Heart right ventricle (tissue), 16 donors: ENCODE data around the gene SCUBE1. TPM values are rescaled to one million over a fixed set of nuclear protein-coding genes. Genes with fewer than 3 reads are reported as not detected.

Source experiments
- ATAC-seq, 8 donors: fragments of 200-7000 bp; cut with Tn5 transposase; one replicate each; pipeline ENCODE4 v1.9.1; 2020; ENCODE audit warnings: mild to moderate bottlenecking in 8 of 8, moderate library complexity in 8 of 8, moderate number of reproducible peaks in 1 of 8
- DNase-seq, 2 donors: peaks; one replicate each; pipeline ENCODE4 v3.0.0-alpha.2; 2020
- H3K27ac ChIP-seq, 10 donors: fragments of 200-600 bp; sonication (generic) in 2 of 10; one replicate each; pipeline versions ENCODE4 v1.5.0 to v1.8.0; 2020 to 2022; ENCODE audit warnings: mild to moderate bottlenecking in 3 of 10
- H3K27me3 ChIP-seq, 7 donors: fragments of 200-600 bp; one replicate each; pipeline ENCODE4 v1.8.0; 2021 to 2022; ENCODE audit warnings: mild to moderate bottlenecking in 2 of 7
- H3K36me3 ChIP-seq, 9 donors: fragments of 200-600 bp; sonication (generic) in 1 of 9; one replicate each; pipeline versions ENCODE4 v1.5.0 to v1.8.0; 2020 to 2022; ENCODE audit warnings: mild to moderate bottlenecking in 2 of 9
- H3K4me1 ChIP-seq, 9 donors: fragments of 200-600 bp; sonication (generic) in 1 of 9; one replicate each; pipeline versions ENCODE4 v1.5.0 to v1.8.0; 2020 to 2022; ENCODE audit warnings: mild to moderate bottlenecking in 4 of 9
- H3K4me3 ChIP-seq, 10 donors: fragments of 200-600 bp; sonication (generic) in 2 of 10; one replicate each; pipeline versions ENCODE4 v1.5.0 to v1.8.0; 2020 to 2022; ENCODE audit warnings: mild to moderate bottlenecking in 7 of 10, moderate library complexity in 2 of 10
- H3K9me3 ChIP-seq, 11 donors: fragments of 200-600 bp in 10 of 11; sonication (generic) in 2 of 11; one replicate each; pipeline versions ENCODE4 v1.5.0 to v1.8.0; 2013 to 2022; ENCODE audit warnings: mild to moderate bottlenecking in 2 of 11, control low read depth in 1 of 11, moderate library complexity in 1 of 11
- WGBS, 2 donors: extraction: QIAGEN DNeasy Blood & Tissue Kit; methylation state at CpG; one replicate each; pipeline ENCODE4 v1.1.7; 2013; ENCODE audit warnings: inconsistent platforms in 1 of 2; 5-methylcytosine and 5-hydroxymethylcytosine counted together
- intact Hi-C, 10 donors: fragments of 100-400 bp; cut with DNase I; formaldehyde crosslinking; loops; one replicate each; pipeline versions ENCODE4 v1.11.1 to v1.14.2; 2022
- polyA plus RNA-seq, 2 donors: library from polyadenylated mRNA; stranded (reverse); fragments of 200-250 nt; gene quantifications; one replicate each; pipeline ENCODE4 v1.2.3, GENCODE V29; 2013
- total RNA-seq, 10 donors: library from RNA; stranded (reverse); fragmentation: NEBNext Ultra II Directional in 3 of 10; extraction: Animal tissue kit (Norgen Biotek cat#: 25700) in 3 of 10; gene quantifications; one replicate each; pipeline versions ENCODE4 v1.2.1 to v1.2.4, GENCODE V29; 2021 to 2023
- TF ChIP-seq, protein P1 (sequence below), 9 donors: fragments of 200-600 bp; sonication (generic) in 2 of 9; IDR thresholded peaks; one replicate each; pipeline versions ENCODE4 v1.5.0 to v1.8.0; 2021 to 2022; ENCODE audit warnings: antibody characterized with exemption in 9 of 9, mild to moderate bottlenecking in 5 of 9, moderate library complexity in 1 of 9
- donor health status: Arrhythmogenic right ventricular cardiomyopathy.
- donor health status: ischemic (EF 13 %, LVEDD 7.1; RV severe dilation, severe dysfunction).
- donor health status: healthy with polysubstance abuse.
- donor health status: DM: no; HTN: yes; CAD: no.
- donor health status: DM: no; HTN: no; CAD: no.
- donor health status: ischemic (EF 25% LVEDD 6.9; RV normal size, moderate dysfunction).
- donor health status: ischemic (EF 25% LVEDD 5.7; RV mildly dilated, moderate dysfunction).
- donor health status: healthy.
- donor health status: DM: yes; HTN: yes; CAD: no.
- donor health status: Ischemic cardiomyopathy.
- donor health status: ischemic (EF 35%, LVEDD 5.7; RV mildly dilated, moderate dysfunction).
- donor health status: nonischemic (EF 11% LVEDD 7.7; RV severe dilation, severe dysfunction).
- donor health status: DM: yes; HTN: yes; CAD: no.
- donor health status: PGD.
- donor health status: ischemic (EF 29% LVEDD 5.4; RV normal size, mild dysfunction).
- donor health status: nonischemic (EF 23%, LVEDD 6.1; RV moderate dilation, normal function).

Gene SCUBE1
- total and polyA plus RNA-seq, 12 donors, result 0.01 to 0.60 (median 0.13) TPM; not detected in 1

DNA sequence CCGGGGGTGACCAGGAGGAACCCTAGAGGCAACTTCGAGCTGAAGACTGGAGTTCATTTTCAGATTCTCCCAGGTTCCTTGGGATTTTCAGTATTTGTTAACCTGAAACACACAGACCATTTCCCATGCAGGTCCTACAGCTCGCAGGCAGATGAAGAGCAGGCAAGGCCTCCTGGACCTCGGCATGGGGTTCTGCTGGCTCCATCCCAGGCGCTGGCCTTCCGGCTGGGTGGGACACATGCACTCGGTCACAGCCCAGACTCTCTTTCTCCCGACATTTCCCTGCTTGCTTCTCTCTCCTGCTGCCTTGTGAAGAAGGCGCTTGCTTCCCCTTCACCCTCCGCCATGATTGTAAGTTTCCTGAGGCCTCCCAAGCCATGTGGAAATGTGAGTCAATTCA lies 140.8 kb downstream of the SCUBE1 start:
- intact Hi-C loops, result no loop called here
- no peak for ATAC-seq
- no peaks in the 10 kb centered on the region for H3K9me3 ChIP-seq
- peaks cover 0 to 7% (median 0%) of the 10 kb centered on the region in 7 donors for H3K27me3 ChIP-seq
- no peak overlapping the region for H3K4me3 ChIP-seq
- H3K27ac ChIP-seq, result no peak overlapping the region
- DNase-seq, result no peak
- TF ChIP-seq, protein P1, sequence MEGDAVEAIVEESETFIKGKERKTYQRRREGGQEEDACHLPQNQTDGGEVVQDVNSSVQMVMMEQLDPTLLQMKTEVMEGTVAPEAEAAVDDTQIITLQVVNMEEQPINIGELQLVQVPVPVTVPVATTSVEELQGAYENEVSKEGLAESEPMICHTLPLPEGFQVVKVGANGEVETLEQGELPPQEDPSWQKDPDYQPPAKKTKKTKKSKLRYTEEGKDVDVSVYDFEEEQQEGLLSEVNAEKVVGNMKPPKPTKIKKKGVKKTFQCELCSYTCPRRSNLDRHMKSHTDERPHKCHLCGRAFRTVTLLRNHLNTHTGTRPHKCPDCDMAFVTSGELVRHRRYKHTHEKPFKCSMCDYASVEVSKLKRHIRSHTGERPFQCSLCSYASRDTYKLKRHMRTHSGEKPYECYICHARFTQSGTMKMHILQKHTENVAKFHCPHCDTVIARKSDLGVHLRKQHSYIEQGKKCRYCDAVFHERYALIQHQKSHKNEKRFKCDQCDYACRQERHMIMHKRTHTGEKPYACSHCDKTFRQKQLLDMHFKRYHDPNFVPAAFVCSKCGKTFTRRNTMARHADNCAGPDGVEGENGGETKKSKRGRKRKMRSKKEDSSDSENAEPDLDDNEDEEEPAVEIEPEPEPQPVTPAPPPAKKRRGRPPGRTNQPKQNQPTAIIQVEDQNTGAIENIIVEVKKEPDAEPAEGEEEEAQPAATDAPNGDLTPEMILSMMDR (IDR thresholded peaks at IDR 0.05), result no peak
- 92 to 93% methylated on average over 10 of the region's 10 CpGs for WGBS, 2 donors
- H3K36me3 ChIP-seq, result no peaks in the 10 kb centered on the region
- H3K4me1 ChIP-seq, result peaks cover 0 to 7% (median 3%) of the 10 kb centered on the region in 9 donors

DNA sequence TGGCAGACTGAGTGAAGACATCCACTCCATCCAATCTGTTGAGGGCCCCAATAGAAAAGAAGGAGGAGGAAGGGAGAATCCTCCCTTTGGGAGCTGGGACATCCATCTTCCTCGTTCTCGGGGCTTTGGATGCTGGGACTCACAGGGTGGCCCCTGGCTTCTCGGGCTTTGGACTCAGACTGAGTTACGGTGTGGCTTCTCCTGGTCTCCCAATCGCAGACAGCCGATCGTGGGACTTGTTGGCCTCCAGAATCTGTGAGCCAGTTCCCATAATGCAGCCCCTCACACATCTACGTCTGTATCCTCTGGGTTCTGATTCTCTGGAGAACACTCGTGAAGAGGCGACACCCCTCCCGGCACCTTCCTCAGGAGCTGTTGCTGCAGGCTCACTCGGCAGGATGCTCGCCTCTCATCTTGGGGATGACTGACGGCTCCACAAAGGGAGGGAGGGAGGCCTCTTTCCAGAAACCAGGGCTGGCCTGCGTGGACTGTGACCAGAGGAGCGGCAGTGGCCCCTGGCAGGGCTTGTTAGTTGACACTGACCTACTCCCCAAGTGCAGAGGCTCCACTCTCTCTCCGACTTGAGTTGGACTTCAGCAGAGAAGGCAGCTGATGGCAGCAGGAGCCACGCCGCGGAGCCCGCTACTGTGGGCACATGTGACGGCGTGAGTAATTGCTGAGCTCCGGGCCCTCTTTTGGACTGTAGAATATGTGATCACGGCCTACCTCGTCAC lies 141.5 kb downstream of the SCUBE1 start:
- TF ChIP-seq, protein P1 (IDR thresholded peaks at IDR 0.05), result no peak
- ATAC-seq, result no peak
- WGBS, 2 donors, result 93% methylated on average over 26 of the region's 26 CpGs
- Histone ChIP-seq H3K9me3 (no peaks in the 10 kb centered on the region), H3K27me3 (peaks cover 0 to 7% (median 0%) of the 10 kb centered on the region in 7 donors), H3K4me3 (no peak overlapping the region), H3K36me3 (no peaks in the 10 kb centered on the region), H3K4me1 (peaks cover 0 to 4% (median 2%) of the 10 kb centered on the region in 9 donors), H3K27ac (no peak overlapping the region)
- no peak for DNase-seq
- intact Hi-C loops, result no loop called here

DNA sequence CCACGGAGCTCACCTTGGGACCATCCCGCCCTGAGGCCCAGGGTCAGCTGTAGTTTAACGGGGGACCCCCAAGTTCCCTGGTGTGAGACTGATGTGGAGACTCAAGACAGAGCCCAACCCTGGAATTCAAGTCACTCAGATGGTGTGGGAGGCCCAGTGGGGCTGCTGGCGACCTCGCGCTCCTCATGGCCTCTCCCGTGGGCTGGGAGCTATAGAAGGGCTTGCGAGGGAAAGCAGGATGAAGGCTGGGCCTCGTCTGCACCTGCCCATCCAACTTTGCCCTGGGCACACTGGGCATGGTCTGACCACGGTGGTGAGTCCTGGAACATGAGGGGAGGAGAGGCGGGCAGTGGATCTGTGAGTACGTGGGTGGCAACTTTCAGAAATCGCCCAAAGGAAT lies 142.6 kb downstream of the SCUBE1 start:
- H3K27ac ChIP-seq, result no peak overlapping the region
- intact Hi-C loops, result no loop called here
- WGBS, 2 donors, result 88 to 91% methylated on average over 13 of the region's 13 CpGs
- DNase-seq (no peak), ATAC-seq (no peak)
- no peaks in the 10 kb centered on the region for H3K36me3 ChIP-seq
- H3K4me3 ChIP-seq, result no peak overlapping the region
- TF ChIP-seq, protein P1 (IDR thresholded peaks at IDR 0.05), result no peak
- no peaks in the 10 kb centered on the region for H3K9me3 ChIP-seq
- peaks cover 0 to 4% (median 0%) of the 10 kb centered on the region in 9 donors for H3K4me1 ChIP-seq
- peaks cover 0 to 7% (median 0%) of the 10 kb centered on the region in 7 donors for H3K27me3 ChIP-seq

DNA sequence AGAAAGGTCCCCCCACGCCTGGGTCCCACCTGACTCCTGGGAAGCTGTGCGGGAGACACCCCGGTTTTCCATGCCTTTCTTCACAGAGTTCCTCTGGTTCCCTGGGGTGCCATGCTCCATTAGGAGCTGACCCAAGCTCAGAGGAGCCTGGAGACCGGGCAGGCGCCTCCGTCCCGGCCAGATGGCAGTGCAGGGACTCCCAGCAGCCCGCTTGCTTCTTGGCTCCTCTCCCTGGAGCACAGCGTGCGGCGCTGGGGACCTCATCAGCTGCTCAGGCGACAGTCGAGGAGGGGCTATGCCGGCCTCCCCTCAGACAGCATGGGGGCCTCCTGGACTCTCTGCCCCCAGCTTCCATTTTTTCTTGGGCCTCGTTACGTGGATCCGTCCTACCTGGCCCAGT lies 143.1 kb downstream of the SCUBE1 start:
- intact Hi-C loops, result no loop called here
- Histone ChIP-seq H3K4me1 (peaks cover 0 to 4% (median 0%) of the 10 kb centered on the region in 9 donors), H3K36me3 (no peaks in the 10 kb centered on the region), H3K27me3 (peaks cover 0 to 7% (median 0%) of the 10 kb centered on the region in 7 donors), H3K9me3 (no peaks in the 10 kb centered on the region), H3K4me3 (no peak overlapping the region), H3K27ac (no peak overlapping the region)
- no peak for ATAC-seq
- WGBS, 2 donors, result 84 to 85% methylated on average over 17 of the region's 17 CpGs
- TF ChIP-seq, protein P1 (IDR thresholded peaks at IDR 0.05), result no peak
- no peak for DNase-seq
